ENCODE data around the gene SEC14L2.
A peak's percentile ranks its signal among the peaks of the same experiment; 100 is the strongest.

The SEC14L2 gene

DNA sequence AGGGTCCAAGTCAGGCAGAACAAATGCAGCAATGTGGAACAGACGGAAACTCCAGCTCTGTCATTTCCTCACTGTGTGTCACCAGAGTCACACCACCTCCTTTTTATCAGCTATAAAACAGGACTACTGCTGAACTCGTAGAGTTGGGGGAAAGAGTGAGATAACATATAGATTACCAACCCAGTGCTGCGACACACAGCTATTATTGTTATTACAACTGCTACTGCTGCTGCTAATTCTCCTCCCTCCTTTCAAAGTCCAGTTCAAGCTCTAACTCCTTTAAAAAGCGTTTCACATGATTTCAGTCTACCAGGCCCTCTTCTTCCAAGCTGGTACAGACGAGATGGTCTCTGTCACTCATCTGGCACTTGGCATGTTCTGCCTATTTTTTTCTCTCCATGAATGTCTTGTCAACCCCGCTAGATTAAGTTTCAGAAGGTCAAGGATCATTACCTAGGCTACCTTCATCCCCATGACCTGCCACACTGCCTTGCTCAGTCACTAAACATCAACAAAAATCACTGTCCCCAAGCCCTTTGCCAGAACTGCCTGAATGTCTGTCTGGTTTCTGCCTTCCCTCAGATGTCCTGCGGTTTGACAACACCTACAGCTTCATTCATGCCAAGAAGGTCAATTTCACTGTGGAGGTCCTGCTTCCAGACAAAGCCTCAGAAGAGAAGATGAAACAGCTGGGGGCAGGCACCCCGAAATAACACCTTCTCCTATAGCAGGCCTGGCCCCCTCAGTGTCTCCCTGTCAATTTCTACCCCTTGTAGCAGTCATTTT, 25.1 kb downstream of the SEC14L2 start:
- TF ChIP-seq, protein P1, sequence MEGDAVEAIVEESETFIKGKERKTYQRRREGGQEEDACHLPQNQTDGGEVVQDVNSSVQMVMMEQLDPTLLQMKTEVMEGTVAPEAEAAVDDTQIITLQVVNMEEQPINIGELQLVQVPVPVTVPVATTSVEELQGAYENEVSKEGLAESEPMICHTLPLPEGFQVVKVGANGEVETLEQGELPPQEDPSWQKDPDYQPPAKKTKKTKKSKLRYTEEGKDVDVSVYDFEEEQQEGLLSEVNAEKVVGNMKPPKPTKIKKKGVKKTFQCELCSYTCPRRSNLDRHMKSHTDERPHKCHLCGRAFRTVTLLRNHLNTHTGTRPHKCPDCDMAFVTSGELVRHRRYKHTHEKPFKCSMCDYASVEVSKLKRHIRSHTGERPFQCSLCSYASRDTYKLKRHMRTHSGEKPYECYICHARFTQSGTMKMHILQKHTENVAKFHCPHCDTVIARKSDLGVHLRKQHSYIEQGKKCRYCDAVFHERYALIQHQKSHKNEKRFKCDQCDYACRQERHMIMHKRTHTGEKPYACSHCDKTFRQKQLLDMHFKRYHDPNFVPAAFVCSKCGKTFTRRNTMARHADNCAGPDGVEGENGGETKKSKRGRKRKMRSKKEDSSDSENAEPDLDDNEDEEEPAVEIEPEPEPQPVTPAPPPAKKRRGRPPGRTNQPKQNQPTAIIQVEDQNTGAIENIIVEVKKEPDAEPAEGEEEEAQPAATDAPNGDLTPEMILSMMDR (conservative IDR thresholded peaks at IDR 0.05; ENCODE audit: control insufficient read depth, insufficient read depth, low read depth, low read length) = no peak
- H3K4me3 ChIP-seq (ENCODE audit: control insufficient read depth, low read depth, low read length) = no peak overlapping the region
- DNase-seq (ENCODE audit: low read depth) = no peak

DNA sequence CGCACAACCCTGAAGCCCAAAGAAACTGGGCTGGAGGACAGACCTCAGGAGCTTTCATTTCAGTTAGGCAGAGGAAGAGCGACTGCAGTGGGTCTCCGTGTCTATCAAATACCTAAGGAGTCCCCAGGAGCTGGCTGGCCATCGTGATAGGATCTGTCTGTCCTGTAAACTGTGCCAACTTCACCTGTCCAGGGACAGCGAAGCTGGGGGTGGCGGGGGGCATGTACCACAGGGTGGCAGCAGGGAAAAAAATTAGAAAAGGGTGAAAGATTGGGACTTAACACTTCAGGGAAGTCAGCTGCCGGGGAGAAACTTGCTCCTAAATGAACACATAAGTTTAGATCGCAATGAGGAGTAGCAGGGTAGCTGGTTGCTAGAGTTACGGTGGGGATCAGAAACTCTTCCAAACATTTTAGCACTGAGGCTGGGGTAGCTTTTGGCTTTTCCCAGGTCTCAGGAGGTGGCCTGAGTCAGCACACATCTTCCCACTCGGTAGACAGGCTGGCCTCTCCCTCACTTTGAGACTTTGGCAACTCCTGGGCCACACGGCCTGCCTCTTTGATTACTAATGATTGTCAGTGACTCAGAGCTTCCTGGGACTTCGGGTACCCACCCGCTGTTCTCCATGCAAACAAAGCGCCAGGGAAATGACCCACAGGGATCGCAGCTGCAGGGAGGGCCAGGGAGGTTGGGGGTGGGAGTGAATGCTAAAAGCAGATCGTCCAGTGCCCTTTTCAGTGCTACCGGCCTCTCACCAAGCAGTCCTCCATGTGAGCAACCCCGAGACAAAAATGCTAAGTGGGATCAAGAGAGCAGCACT, 25.9 kb downstream of the SEC14L2 start:
- peak; percentile 98 for DNase-seq (ENCODE audit: low read depth)
- TF ChIP-seq, protein P1 (conservative IDR thresholded peaks at IDR 0.05; ENCODE audit: control insufficient read depth, insufficient read depth, low read depth, low read length) = no peak
- peak overlapping the region; percentile 38 for H3K4me3 ChIP-seq (ENCODE audit: control insufficient read depth, low read depth, low read length)

GRCh38 chr22:30423301-30423958, 26.6 kb downstream of the SEC14L2 start:
- TF ChIP-seq, protein P1 (conservative IDR thresholded peaks at IDR 0.05; ENCODE audit: control insufficient read depth, insufficient read depth, low read depth, low read length) = no peak
- peak overlapping the region; percentile 38 for H3K4me3 ChIP-seq (ENCODE audit: control insufficient read depth, low read depth, low read length)
- DNase-seq (ENCODE audit: low read depth) = no peak

DNA sequence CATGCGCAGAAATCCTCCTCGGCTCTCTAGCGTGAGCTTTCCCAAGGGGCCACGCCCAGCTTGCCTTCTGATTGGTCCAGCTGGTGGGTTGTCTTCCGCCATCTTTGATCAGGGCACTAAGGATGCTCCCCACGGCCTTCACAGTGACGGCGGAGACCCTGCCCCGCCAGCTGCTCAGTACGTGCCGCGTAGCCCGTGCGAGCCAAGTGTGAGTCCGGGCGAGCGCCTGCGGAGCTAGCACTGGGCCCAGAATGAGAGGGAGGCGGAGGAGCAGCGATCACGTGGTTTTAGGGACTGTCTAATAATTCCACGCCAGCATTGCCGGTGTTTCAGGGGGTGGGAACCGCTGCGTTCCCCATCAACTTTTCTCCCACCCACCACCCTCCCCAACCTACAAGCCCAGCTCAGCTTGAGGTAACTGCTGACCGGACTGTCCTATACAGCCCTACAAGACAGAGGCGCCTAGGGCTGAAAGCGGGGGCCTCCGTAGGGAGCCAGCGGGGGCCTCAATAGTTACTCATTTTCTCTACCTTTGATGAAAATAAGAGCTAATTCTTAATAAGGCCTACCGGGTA, 27.2 kb downstream of the SEC14L2 start:
- TF ChIP-seq, protein P1 (conservative IDR thresholded peaks at IDR 0.05; ENCODE audit: control insufficient read depth, insufficient read depth, low read depth, low read length) = no peak
- peak; percentile 99 for DNase-seq (ENCODE audit: low read depth)
- H3K4me3 ChIP-seq (ENCODE audit: control insufficient read depth, low read depth, low read length) = peak overlapping the region; percentile 62

GRCh38 chr22:30424534-30425326, 27.9 kb downstream of the SEC14L2 start:
- peak overlapping the region; percentile 62 for H3K4me3 ChIP-seq (ENCODE audit: control insufficient read depth, low read depth, low read length)
- DNase-seq (ENCODE audit: low read depth) = peak; percentile 57
- TF ChIP-seq, protein P1 (conservative IDR thresholded peaks at IDR 0.05; ENCODE audit: control insufficient read depth, insufficient read depth, low read depth, low read length) = peak; percentile 18

DNA sequence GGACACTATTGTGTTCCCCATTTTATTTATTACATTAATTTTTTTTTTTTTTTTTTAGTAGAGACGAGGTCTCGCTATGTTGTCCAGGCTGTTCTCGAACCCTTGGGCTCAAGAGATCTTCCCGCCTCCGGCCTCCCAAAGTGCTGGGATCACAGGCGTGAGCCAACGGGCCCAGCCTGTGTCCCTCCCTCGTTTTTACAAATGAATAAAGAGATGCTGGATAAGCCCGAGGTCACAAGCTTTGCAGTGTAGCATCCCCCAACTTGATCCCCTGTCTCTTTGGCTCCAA, 28.5 kb downstream of the SEC14L2 start:
- H3K4me3 ChIP-seq (ENCODE audit: control insufficient read depth, low read depth, low read length) = peak overlapping the region; percentile 62
- TF ChIP-seq, protein P1 (conservative IDR thresholded peaks at IDR 0.05; ENCODE audit: control insufficient read depth, insufficient read depth, low read depth, low read length) = no peak
- no peak for DNase-seq (ENCODE audit: low read depth)

All from fibroblast of mammary gland (primary cell).